AG08395 (cell line): ENCODE measurements around the gene PRDM9.
"Not testable (repeated sequence)": the region's sequence is repeated elsewhere in the genome, so short reads cannot be mapped to it uniquely, and the experiment has no call there.

ENCODE experiments used
- DNase-seq: peaks from one replicate; pipeline ENCODE4 v3.0.0; 2012; ENCODE audit warnings: mixed read lengths, low spot score

The PRDM9 gene

GRCh38 chr5:23507278-23507685 lies at the start of gene PRDM9:
PRDM9 (plus strand) TSS chr5:23507609; CDS start chr5:23509034, 1,425 bp downstream.
- no peak for DNase-seq

GRCh38 chr5:23457780-23458179 lies 49.6 kb upstream of the PRDM9 start:
- DNase-seq = no peak

- no peak for DNase-seq
These were observed 48.2 kb upstream of the PRDM9 start for GRCh38 chr5:23459214-23459613.

- no peak for DNase-seq
These were observed 45.8 kb upstream of the PRDM9 start for GRCh38 chr5:23461576-23461975.

GRCh38 chr5:23466401-23466912 lies 41.0 kb upstream of the PRDM9 start:
- DNase-seq = no peak

- DNase-seq = no peak
These were observed 38.8 kb upstream of the PRDM9 start for GRCh38 chr5:23468658-23469057.

- DNase-seq = no peak
These were observed 33.5 kb upstream of the PRDM9 start for GRCh38 chr5:23473915-23474314.

- DNase-seq = no peak
These were observed 33.1 kb upstream of the PRDM9 start for GRCh38 chr5:23474315-23474714.

GRCh38 chr5:23476580-23476979 lies 30.8 kb upstream of the PRDM9 start:
- DNase-seq = no peak

GRCh38 chr5:23482642-23483041 lies 24.8 kb upstream of the PRDM9 start:
- DNase-seq = no peak

GRCh38 chr5:23483090-23483489 lies 24.3 kb upstream of the PRDM9 start:
- DNase-seq = no peak

- DNase-seq = no peak
These were observed 23.3 kb upstream of the PRDM9 start for GRCh38 chr5:23484096-23484495.

GRCh38 chr5:23486227-23486626 lies 21.2 kb upstream of the PRDM9 start:
- not testable (repeated sequence) for DNase-seq

- DNase-seq = no peak
These were observed 16.4 kb upstream of the PRDM9 start for GRCh38 chr5:23490993-23491392.

- DNase-seq = no peak
These were observed 12.9 kb upstream of the PRDM9 start for GRCh38 chr5:23494558-23494957.

GRCh38 chr5:23496576-23496975 lies 10.8 kb upstream of the PRDM9 start:
- DNase-seq = no peak

- DNase-seq = no peak
These were observed 826 bp upstream of the PRDM9 start for GRCh38 chr5:23506329-23507236.

GRCh38 chr5:23510434-23510833 lies 3.0 kb downstream of the PRDM9 start:
- DNase-seq = not testable (repeated sequence)

GRCh38 chr5:23522553-23522952 lies 15.1 kb downstream of the PRDM9 start:
- no peak for DNase-seq

- no peak for DNase-seq
These were observed 15.6 kb downstream of the PRDM9 start for GRCh38 chr5:23523031-23523430.

GRCh38 chr5:23523998-23524397 lies 16.6 kb downstream of the PRDM9 start:
- no peak for DNase-seq

GRCh38 chr5:23525751-23526150 lies 18.3 kb downstream of the PRDM9 start:
- DNase-seq = no peak

GRCh38 chr5:23526616-23527015 lies 19.2 kb downstream of the PRDM9 start:
- DNase-seq = not testable (repeated sequence)
